ENCODE measurements around the gene FHIP1A. TPM values are rescaled to one million over a fixed set of nuclear protein-coding genes. Genes with fewer than 3 reads are reported as not detected.

Gene FHIP1A
- total and polyA plus RNA-seq, 2 of the 8 experiments (the other 6 are each of a cell fraction or from before 2014, with no cell fraction given): 17.9 to 75.2 TPM

GRCh38 chr4:151417164-151417571, 8.2 kb downstream of the FHIP1A start:
- Histone ChIP-seq H2AK5ac (ENCODE audit: low read depth, low read length) (no peak overlapping the region), H3K23ac (ENCODE audit: insufficient read length) (no peak overlapping the region), H3K27me3 (replicated peaks in 1 of 4; ENCODE audit: control insufficient read depth in 3 of 4, extremely low read depth in 1 of 4, insufficient read depth in 3 of 4, low read length in 3 of 4) (no peaks in the 10 kb centered on the region), H3K4ac (replicated peaks; ENCODE audit: insufficient read length, low read depth, low read length) (no peak overlapping the region), H3K4me1 (replicated peaks in 1 of 4; ENCODE audit: control insufficient read depth in 3 of 4, insufficient read depth in 4 of 4, low read length in 3 of 4) (peaks cover 0 to 3% (median 0%) of the 10 kb centered on the region in 4 experiments; a peak in 3 of 7 replicates), H2AFZ (ENCODE audit: low read length) (no peak overlapping the region), H3K79me2 (ENCODE audit: control insufficient read depth in 1 of 2, insufficient read depth in 2 of 2, low read length in 2 of 2) (peaks cover 0 to 89% of the 10 kb centered on the region in 2 experiments; a peak in 3 of 4 replicates), H3K14ac (ENCODE audit: insufficient read length) (no peak overlapping the region), H2BK20ac (ENCODE audit: low read length) (no peak overlapping the region), H4K5ac (ENCODE audit: insufficient read length, low read depth, low read length) (no peak overlapping the region), H3K9me3 (ENCODE audit: insufficient read depth in 2 of 2, low read depth in 1 of 2, low read length in 1 of 2) (no peaks in the 10 kb centered on the region), H4K8ac (ENCODE audit: extremely low read depth, insufficient read depth, low read length) (no peak overlapping the region), H3K4me3 (ENCODE audit: extremely low read depth in 1 of 4, insufficient read depth in 2 of 4, low read depth in 3 of 4, low read length in 4 of 4) (no peak overlapping the region), H3K4me2 (ENCODE audit: insufficient read depth in 1 of 2, low read depth in 2 of 2, low read length in 2 of 2) (no peak overlapping the region), H3K27ac (ENCODE audit: low read depth, low read length) (no peak overlapping the region), H3K9ac (replicated peaks in 1 of 4; ENCODE audit: extremely low read depth in 1 of 4, low read depth in 3 of 4, low read length in 3 of 4) (no peak overlapping the region), H3K36me3 (ENCODE audit: control insufficient read depth in 2 of 4, insufficient read depth in 4 of 4, low read length in 3 of 4) (no peaks in the 10 kb centered on the region), H3K79me1 (ENCODE audit: low read depth, low read length) (peaks cover 6% of the 10 kb centered on the region; the same call in 1 of the 2 replicates), H3K23me2 (ENCODE audit: low read depth, low read length) (no peaks in the 10 kb centered on the region), H2BK12ac (ENCODE audit: low read depth, low read length) (no peak overlapping the region), H4K20me1 (replicated peaks in 1 of 2; ENCODE audit: control insufficient read depth in 1 of 2, insufficient read depth in 2 of 2, low read length in 2 of 2) (peaks cover 0 to 1% of the 10 kb centered on the region in 2 experiments), H3K56ac (replicated peaks; ENCODE audit: insufficient read length, low read depth, low read length) (no peak overlapping the region), H2BK15ac (ENCODE audit: low read length) (no peak overlapping the region), H2BK120ac (replicated peaks; ENCODE audit: low read depth, low read length) (no peak overlapping the region), H4K91ac (replicated peaks; ENCODE audit: insufficient read length, low read length) (no peak overlapping the region), H2BK5ac (ENCODE audit: low read depth, low read length) (no peak overlapping the region), H3K18ac (ENCODE audit: extremely low read depth, low read length) (no peak overlapping the region)
- ChIA-PET CTCF (ENCODE audit: partially characterized antibody) (interaction anchor here (0.6 kb wide), 1 partner anchor 87 kb away, joined by 3 read pairs; no protein-coding TSS in a partner anchor), POLR2A (ENCODE audit: partially characterized antibody) (interaction anchor here (1.0 kb wide), 2 partner anchors 9 to 10 kb away, joined by 4 to 5 read pairs; partner anchors contain the start of gene FHIP1A)
- FAIRE-seq (peak; percentile 84), DNase-seq (ENCODE audit: low read depth in 1 of 2, low spot score in 2 of 2) (no peak)
- WGBS, 2 experiments (ENCODE audit: extremely low coverage in 1 of 2, insufficient coverage in 1 of 2, insufficient read length in 1 of 2, insufficient replicate concordance in 2 of 2, low coverage in 1 of 2, low lambda C conversion rate in 2 of 2, missing lambda C conversion rate in 1 of 2): 84% methylated on average over 5 of the region's 5 CpGs; no CpG with 5 or more reads in 1 of the 2 experiments

Measured in H1 (cell line).